IPS-20b (cell line): ENCODE data around the gene GCN1.
A peak's percentile ranks its signal among the peaks of the same experiment; 100 is the strongest.

Source experiments
- H3K27ac ChIP-seq: one replicate; pipeline ENCODE4 v1.5.1; 2013; ENCODE audit warnings: low read length
- H3K27me3 ChIP-seq: 2 replicates; pipeline ENCODE4 v1.6.1; 2013; ENCODE audit warnings: mild to moderate bottlenecking, low read length, inconsistent platforms; ENCODE audit not compliant: insufficient read depth
- H3K36me3 ChIP-seq: 2 replicates; pipeline ENCODE4 v1.6.1; 2013; ENCODE audit warnings: low read depth, mild to moderate bottlenecking, inconsistent platforms, low read length, moderate library complexity; ENCODE audit not compliant: insufficient read depth
- H3K4me1 ChIP-seq: 2 replicates; pipeline ENCODE4 v1.6.1; 2013; ENCODE audit warnings: mild to moderate bottlenecking, control low read depth, inconsistent platforms, low read length, moderate library complexity; ENCODE audit not compliant: insufficient read depth
- H3K4me3 ChIP-seq: 2 replicates; pipeline ENCODE4 v1.5.1; 2013; ENCODE audit warnings: mild to moderate bottlenecking, low read length, inconsistent platforms
- H3K9ac ChIP-seq: 2 replicates; pipeline ENCODE4 v1.6.1; 2013; ENCODE audit warnings: low read depth, mild to moderate bottlenecking, inconsistent platforms, low read length, moderate library complexity
- H3K9me3 ChIP-seq: 2 replicates; pipeline ENCODE4 v1.6.1; 2013; ENCODE audit warnings: mild to moderate bottlenecking, low read depth, low read length, inconsistent platforms; ENCODE audit not compliant: insufficient read depth

The GCN1 gene, protein sequence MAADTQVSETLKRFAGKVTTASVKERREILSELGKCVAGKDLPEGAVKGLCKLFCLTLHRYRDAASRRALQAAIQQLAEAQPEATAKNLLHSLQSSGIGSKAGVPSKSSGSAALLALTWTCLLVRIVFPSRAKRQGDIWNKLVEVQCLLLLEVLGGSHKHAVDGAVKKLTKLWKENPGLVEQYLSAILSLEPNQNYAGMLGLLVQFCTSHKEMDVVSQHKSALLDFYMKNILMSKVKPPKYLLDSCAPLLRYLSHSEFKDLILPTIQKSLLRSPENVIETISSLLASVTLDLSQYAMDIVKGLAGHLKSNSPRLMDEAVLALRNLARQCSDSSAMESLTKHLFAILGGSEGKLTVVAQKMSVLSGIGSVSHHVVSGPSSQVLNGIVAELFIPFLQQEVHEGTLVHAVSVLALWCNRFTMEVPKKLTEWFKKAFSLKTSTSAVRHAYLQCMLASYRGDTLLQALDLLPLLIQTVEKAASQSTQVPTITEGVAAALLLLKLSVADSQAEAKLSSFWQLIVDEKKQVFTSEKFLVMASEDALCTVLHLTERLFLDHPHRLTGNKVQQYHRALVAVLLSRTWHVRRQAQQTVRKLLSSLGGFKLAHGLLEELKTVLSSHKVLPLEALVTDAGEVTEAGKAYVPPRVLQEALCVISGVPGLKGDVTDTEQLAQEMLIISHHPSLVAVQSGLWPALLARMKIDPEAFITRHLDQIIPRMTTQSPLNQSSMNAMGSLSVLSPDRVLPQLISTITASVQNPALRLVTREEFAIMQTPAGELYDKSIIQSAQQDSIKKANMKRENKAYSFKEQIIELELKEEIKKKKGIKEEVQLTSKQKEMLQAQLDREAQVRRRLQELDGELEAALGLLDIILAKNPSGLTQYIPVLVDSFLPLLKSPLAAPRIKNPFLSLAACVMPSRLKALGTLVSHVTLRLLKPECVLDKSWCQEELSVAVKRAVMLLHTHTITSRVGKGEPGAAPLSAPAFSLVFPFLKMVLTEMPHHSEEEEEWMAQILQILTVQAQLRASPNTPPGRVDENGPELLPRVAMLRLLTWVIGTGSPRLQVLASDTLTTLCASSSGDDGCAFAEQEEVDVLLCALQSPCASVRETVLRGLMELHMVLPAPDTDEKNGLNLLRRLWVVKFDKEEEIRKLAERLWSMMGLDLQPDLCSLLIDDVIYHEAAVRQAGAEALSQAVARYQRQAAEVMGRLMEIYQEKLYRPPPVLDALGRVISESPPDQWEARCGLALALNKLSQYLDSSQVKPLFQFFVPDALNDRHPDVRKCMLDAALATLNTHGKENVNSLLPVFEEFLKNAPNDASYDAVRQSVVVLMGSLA (N-terminal part only)

DNA sequence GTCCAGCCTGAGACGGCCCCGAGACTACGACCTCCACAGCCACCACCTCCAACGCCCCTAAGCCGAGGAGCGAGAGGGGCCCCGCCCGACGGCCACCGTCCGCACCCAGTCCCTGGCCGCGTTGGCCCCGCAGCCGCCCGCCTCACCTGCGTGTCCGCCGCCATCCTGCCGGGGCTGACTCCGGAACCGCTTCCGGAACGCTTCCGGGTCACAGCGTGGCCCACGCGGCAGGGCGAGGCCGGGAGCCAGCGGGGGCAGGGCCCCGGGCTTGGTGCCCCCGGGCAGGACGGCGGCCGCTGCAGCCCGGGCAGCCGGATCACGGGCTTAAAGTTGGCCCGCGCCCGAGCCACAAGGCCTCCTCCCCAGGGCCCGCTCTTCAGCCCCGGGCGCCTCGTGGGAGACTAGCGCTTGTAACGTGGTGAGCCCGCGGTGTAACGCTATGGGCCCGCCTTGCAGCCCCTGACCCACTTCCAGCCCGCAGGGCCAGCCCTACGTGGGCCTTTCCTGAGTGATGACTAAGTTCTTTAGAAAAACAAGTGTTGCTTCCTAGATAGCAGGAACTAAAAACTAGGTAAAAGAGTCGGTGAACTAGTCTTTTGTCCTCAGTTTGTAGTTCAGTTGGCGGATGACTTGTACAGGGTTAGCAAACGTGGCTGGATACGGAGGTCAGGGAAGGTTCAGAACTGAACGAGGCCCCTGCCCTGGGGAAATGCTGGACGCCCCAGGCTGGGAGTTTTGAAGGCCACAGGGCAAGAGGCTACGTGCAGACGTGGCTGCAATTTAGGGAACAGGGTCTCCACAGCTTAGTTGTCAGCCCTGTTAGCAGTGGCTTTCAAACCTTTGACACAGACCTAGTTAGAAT is at the start of gene GCN1:
Gene GCN1 (minus strand): TSS at position 182 of the 862 bp plus-strand sequence. CDS start 18 bp downstream, at position 164.
- H3K27me3 ChIP-seq, result no peaks in the 10 kb centered on the region
- peaks cover 64% of the 10 kb centered on the region for H3K36me3 ChIP-seq
- peak within 1 kb of the TSS; percentile 85 for H3K9ac ChIP-seq
- H3K9me3 ChIP-seq, result no peaks in the 10 kb centered on the region
- peak within 1 kb of the TSS; percentile 94 for H3K4me3 ChIP-seq
- peaks cover 6% of the 10 kb centered on the region; the same call in 1 of the 2 replicates for H3K4me1 ChIP-seq
- peak within 1 kb of the TSS; percentile 63 for H3K27ac ChIP-seq

DNA sequence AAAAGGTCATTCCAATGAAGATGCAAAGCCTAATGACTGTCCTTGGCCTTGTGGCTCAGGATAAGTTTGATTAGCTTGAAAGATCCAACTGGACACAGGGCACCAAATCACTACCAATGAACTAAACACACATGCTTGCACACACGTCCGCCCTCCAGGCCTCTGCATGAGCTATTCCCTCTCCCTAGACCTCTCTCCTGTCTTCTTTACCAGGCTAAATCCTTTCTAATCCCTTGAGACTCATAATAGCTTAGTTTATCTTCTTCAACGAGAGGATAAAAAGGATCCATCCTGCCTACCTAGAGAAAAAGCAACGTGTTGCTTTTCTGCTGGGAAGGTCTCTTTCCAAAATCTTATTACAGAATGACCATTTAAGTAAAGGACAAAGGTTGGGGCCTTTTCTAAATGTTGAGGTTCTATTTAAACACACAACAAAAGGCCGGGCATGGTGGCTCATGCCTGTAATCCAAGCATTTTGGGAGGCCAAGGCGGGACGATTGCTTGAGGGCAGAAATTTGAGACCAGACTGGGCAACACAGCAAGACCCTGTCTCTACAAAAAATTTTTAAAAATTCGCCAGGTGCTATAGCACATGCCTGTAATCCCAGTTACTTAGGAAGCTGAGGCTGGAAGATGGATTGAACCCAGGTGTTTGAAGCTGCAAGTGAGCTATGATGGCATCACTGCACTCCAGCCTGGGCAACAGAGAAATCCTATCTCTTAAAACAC is 48.6 kb upstream of the GCN1 start:
- Histone ChIP-seq H3K27me3 (no peaks in the 10 kb centered on the region), H3K36me3 (peaks cover 6% of the 10 kb centered on the region; the same call in 1 of the 2 replicates), H3K9me3 (no peaks in the 10 kb centered on the region), H3K9ac (no peak overlapping the region), H3K4me1 (peaks cover 15% of the 10 kb centered on the region), H3K27ac (no peak overlapping the region), H3K4me3 (no peak overlapping the region)

DNA sequence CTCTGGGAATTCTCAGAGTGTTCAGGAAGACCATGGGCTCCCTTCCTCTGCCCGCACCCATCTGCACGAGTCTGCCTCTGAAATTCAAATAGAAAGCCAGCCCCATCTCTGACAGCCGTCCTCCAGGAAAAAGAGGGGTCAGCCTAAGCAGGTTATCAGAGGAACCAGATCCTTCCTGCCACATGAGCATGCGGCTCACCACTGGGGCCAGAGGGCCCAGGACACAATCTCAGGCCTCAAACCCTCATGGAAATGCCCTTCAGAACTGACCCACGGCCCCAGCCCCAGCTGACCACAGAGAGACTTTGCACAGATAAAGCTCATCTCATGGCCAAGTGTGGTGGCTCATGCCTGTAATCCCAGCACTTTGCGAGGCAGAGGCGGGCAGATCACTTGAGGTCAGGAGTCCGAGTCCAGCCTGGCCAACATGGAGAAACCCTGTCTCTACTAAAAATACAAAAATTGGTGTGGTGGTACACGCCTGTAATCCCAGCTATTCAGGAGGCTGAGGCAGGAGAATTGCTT is 47.8 kb upstream of the GCN1 start:
- Histone ChIP-seq H3K4me3 (no peak overlapping the region), H3K4me1 (peaks cover 12% of the 10 kb centered on the region), H3K36me3 (peaks cover 4% of the 10 kb centered on the region; the same call in 1 of the 2 replicates), H3K9me3 (no peaks in the 10 kb centered on the region), H3K27me3 (no peaks in the 10 kb centered on the region), H3K9ac (no peak overlapping the region), H3K27ac (no peak overlapping the region)

DNA sequence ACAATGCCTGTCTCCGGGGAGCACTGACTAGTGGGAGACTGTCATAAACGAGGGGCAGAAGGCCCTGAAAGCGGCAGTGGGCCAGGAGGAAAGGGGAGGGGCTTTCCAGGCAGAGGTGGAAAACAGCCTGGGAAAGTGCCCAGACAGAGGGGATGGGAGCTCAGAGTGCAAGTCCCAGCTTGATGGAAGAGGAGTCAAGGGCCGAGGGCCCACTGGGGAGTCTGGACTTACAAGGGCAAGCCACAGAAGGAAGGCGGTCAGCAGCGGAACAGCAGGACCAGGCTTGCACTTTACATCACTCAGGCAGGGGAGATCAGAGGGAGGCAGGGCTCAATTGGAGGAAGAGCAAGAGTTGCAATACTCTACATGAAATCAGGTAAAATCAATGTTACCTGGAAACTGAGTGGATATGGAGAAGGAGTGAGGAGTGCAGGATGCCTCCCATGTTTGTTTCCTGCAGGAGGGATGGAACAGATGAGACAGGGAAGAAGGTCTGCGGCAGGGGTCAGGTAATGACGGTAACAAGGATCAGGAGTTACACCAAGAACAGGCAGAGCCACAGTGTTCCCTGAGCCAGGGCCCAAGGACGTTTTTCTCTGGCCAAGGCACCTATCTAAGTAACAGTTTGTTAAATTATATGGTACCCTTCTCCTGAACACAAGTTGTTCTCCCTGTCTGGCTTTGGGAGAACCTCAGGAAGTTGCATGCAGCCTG is 47.2 kb upstream of the GCN1 start:
- Histone ChIP-seq H3K9ac (no peak overlapping the region), H3K27ac (no peak overlapping the region), H3K27me3 (no peaks in the 10 kb centered on the region), H3K4me1 (peaks cover 11% of the 10 kb centered on the region), H3K4me3 (no peak overlapping the region), H3K36me3 (no peaks in the 10 kb centered on the region), H3K9me3 (no peaks in the 10 kb centered on the region)

DNA sequence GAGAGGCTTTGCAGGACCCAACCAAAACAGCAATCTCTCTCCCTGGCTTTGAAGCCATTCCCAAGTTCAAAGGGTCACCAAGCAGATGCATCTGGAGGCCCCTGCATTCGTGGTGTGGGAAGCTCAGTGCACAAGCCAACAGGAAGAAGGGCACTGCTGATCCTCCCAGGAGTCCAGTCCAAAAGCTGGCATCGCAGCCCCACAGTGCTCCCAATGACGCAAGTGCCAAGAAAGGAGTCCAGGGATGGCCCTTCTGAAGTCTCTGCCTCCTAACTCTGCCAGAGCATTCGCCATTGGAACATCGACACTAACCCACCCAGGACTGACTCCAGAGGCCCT is 45.9 kb upstream of the GCN1 start:
- no peaks in the 10 kb centered on the region for H3K27me3 ChIP-seq
- H3K4me3 ChIP-seq, result no peak overlapping the region
- H3K9ac ChIP-seq, result no peak overlapping the region
- H3K4me1 ChIP-seq, result peaks cover 19% of the 10 kb centered on the region
- H3K36me3 ChIP-seq, result no peaks in the 10 kb centered on the region
- H3K9me3 ChIP-seq, result no peaks in the 10 kb centered on the region
- H3K27ac ChIP-seq, result no peak overlapping the region

DNA sequence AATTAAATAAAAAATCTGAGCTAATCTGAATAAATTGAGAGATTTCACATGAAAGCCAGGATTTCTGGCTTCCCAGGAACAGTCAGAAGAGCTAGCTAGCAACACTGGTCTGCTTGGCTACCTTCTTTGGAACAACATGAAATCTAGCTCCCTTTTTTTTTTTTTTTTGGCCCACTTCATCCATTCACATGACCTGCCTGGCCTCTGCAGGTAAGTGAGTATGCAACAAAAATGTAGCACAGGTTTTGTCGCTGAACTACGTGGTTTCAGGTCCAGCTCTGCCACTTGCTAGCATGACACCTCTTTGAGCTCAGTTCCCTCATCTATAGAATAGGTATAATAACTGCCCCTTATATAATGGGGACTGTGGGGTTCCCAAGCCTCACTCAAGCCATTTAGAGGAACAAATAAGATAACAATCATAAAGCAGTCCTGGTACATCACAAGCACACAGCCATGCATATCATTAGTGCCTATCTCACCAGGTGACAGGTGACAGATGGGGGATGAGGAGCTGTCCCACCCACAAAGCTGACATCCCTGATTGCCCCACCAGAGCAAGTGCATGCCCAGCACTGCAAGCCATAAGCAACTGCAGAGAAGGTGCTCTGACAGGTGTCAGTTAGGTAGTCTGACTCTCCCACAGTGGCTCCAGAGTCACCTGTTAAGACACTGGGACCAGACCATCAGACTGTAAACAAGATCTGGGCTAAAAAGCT is 45.4 kb upstream of the GCN1 start:
- no peaks in the 10 kb centered on the region for H3K27me3 ChIP-seq
- no peak overlapping the region for H3K4me3 ChIP-seq
- no peaks in the 10 kb centered on the region for H3K36me3 ChIP-seq
- H3K9ac ChIP-seq, result no peak overlapping the region
- H3K4me1 ChIP-seq, result peaks cover 20% of the 10 kb centered on the region
- no peak overlapping the region for H3K27ac ChIP-seq
- H3K9me3 ChIP-seq, result no peaks in the 10 kb centered on the region

DNA sequence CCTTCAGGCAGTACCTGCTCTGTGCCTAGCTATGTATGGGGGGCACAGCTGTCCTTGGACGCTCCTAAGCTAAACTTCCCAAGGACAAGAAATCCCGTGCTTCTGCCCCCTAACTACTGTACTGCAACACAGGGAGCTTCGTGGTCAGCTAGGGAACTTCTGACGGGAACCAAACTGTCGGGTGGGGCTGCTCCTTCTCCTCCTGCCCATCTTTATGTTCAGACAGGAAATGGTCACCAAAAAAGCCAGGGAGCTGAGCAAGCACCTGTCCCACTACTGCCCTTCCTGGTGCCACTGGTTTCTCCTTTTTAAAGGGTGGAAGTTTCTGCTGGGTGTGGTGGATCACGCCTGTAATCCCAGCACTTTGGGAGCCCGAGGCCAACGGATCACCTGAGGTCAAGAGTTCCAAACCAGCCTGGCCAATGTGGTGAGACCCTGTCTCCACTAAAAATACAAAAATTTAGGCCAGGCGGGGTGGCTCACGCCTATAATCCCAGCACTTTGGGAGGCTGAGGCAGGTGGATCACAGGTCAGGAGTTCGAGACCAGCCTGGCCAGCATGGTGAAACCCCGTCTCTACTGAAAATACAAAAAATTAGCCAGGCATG is 44.4 kb upstream of the GCN1 start:
- H3K4me1 ChIP-seq, result peaks cover 28% of the 10 kb centered on the region
- H3K36me3 ChIP-seq, result no peaks in the 10 kb centered on the region
- H3K4me3 ChIP-seq, result no peak overlapping the region
- no peaks in the 10 kb centered on the region for H3K9me3 ChIP-seq
- no peak overlapping the region for H3K27ac ChIP-seq
- H3K27me3 ChIP-seq, result no peaks in the 10 kb centered on the region
- no peak overlapping the region for H3K9ac ChIP-seq

DNA sequence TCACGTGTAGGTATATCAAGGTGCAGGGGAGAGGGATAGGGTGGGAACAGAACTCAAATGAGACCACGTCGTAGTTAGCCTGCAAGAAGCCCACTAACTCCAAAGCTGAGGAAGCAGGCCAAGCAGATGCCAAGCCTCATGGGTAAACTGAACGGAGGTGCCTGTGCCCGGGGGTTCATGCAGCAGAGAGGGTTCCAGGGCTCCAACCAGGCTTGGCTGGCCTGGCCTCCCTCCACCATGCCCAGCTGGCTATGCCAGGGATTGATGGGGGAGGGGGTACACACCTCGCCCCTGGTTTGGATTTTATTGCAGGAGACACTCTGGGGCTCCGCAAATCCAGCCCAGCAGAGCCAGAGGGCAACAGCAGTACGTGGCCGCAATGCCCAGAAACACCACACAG is 43.7 kb upstream of the GCN1 start:
- no peak overlapping the region for H3K9ac ChIP-seq
- no peak overlapping the region for H3K27ac ChIP-seq
- H3K4me3 ChIP-seq, result no peak overlapping the region
- H3K27me3 ChIP-seq, result no peaks in the 10 kb centered on the region
- no peaks in the 10 kb centered on the region for H3K36me3 ChIP-seq
- H3K9me3 ChIP-seq, result no peaks in the 10 kb centered on the region
- peaks cover 31% of the 10 kb centered on the region for H3K4me1 ChIP-seq
